GM10847 (cell line): ENCODE results near the gene AMBRA1.

ENCODE experiments used
- POLR2A ChIP-seq: IDR thresholded peaks from 2 replicates; pipeline ENCODE4 v1.6.1; 2011; ENCODE audit not compliant: insufficient read length; ENCODE audit errors: extremely low read depth

The AMBRA1 gene

DNA sequence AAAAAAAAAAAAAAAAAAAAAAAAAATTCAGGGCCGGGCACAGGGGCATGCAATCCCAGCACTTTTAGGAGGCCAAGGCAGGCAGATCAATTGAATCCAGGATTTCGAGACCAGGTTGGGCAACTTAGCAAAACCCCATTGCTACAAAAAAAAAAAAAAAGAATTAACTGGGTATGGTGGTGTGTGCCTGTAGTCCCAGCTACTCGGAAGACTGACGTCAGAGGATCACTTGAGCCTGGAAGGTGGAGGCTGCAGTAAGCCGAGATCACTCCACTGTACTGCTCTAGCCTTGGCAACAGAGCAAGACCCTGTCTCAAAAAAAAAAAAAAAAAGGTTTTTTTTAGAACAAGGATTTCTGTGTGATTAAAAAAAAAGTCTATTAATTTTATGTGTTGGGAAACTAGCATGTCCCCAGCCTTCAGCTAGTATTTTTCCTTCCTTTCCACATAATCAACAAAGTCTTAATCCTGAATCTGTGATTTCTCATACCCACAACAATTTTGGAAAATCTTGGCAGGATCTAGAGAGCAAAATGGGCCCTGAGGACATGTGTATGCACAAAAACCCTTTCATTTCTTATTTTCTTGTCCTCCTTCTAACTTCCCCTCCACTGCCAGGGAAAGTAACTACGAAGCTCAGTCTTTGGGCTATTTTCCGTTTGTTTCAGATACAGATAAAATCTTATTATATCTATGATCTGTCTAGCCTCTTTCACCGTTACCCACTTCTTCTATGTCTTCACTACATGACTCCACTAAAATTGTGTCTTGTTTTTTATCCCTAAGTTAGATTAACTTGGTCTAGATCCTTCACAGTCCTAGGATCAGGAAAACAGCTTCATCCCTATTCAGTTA is 5.7 kb upstream of the AMBRA1 start:
- no peak for TF ChIP-seq POLR2A

GRCh38 chr11:46597609-46598219 is 3.9 kb upstream of the AMBRA1 start:
- no peak for TF ChIP-seq POLR2A

GRCh38 chr11:46597155-46597554 is 3.3 kb upstream of the AMBRA1 start:
- no peak for TF ChIP-seq POLR2A

GRCh38 chr11:46594785-46595184 is 962 bp upstream of the AMBRA1 start:
- no peak for TF ChIP-seq POLR2A

DNA sequence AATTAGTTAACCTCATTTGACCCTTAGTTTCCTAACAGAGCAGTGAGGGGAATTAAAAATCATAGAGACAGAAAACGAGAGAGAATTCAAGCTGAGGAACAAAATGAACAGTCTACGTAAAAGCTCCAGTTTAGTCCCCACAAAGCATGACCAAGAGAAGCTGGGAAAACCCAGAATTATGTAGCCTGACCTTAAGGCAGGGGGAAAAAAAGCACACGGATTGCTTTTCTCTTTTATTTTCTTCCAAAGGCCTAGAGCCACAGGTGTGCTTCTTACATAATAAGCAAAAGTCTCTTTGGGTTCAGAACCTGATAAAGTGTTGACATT is 514 bp upstream of the AMBRA1 start:
- no peak for TF ChIP-seq POLR2A

GRCh38 chr11:46590740-46591605 is 2.9 kb downstream of the AMBRA1 start:
- no peak for TF ChIP-seq POLR2A

- TF ChIP-seq POLR2A, result no peak
These were observed 4.9 kb downstream of the AMBRA1 start for GRCh38 chr11:46588915-46589314.

GRCh38 chr11:46588131-46588530 is 5.7 kb downstream of the AMBRA1 start:
- TF ChIP-seq POLR2A, result no peak

GRCh38 chr11:46582588-46582987 is 11.2 kb downstream of the AMBRA1 start:
- TF ChIP-seq POLR2A, result no peak

DNA sequence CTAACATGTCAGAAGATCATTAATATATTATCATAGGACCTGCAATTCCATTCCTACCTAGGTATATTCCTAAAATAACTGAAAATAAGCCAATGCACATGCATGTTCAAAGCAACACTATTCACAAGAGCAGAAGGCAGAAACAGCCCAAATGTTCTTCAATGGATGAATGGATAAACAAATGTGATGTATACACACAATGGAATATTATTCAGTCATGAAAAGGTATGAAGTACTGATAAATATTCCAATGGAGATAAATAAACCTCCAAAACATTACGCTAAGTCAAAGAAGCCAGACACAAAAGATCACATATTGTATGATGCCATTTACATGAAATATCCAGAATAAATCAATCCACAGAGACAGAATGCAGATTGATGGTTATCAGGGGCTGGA is 16.8 kb downstream of the AMBRA1 start:
- no peak for TF ChIP-seq POLR2A

DNA sequence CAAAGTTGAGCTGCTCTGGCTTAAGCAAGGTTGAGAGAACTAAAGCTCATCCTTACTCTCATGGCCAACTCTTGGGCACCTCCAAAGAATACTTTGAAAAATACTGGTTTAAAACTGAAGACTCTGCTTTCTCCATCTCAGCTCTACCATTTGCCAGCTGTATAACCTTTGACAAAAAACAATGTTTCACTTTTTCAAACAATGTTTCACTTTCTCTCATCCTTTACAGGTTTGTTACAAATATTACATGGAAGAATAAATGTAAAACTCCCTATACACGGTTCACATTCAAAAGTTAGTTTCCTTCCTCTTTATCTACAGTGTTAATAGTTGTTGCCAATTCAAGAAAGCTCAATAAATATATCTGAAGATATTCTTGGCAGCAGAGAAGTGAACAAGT is 19.2 kb downstream of the AMBRA1 start:
- no peak for TF ChIP-seq POLR2A

- no peak for TF ChIP-seq POLR2A
These were observed 22.9 kb downstream of the AMBRA1 start for GRCh38 chr11:46570790-46571398.

DNA sequence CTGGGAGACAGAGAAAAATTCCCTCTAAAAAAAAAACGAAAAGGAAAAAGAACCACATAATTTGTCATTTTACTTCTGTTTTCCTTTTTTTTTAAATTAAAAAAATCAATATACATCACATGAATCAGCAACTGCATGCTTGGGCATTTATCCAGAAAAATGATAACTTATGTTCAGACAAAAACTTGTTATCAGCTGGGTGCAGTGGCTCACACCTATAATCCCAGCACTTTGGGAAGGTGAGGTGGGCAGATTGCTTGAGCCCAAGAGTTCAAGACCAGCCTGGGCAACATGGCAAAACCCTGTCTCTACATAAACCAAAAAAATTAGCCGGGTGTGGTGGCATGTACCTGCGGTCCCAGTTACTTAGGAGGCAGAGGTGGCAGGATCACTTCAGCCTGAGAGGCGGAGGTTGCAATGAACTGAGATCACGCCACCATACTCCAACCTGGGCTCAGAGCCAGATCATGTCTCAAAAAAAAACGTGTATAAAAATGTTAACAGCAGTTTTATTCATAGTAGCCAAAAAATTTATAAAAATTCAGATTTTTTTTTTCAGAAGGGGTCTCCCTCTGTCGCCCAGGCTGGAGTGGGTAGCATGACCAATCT is 28.5 kb downstream of the AMBRA1 start:
- TF ChIP-seq POLR2A, result no peak

DNA sequence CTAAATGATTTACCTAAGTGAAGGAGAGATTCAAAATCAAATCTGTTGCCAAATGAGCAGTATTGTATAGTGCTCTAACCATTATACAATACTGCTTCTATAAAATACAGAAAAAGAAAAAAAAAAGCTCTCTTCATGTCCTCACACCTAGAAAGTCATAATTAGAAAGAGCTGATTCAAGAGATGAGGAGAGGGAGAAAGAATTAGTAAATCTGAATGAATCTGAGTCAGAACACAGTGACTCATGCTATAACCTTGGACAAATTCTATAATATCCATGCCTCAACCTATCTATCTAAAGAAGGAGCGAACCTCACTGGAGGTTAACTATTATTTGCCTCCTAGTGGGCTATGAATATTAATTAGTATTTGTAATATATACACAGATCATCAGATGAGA is 29.4 kb downstream of the AMBRA1 start:
- TF ChIP-seq POLR2A, result no peak

GRCh38 chr11:46562527-46562926 is 31.3 kb downstream of the AMBRA1 start:
- no peak for TF ChIP-seq POLR2A
